Hematopoietic multipotent progenitor cell treated with erythropoietin and hydrocortisone succinate and interleukin-3 and kit ligand, for 17 days (in vitro differentiated cells): Measurements from ENCODE around the gene PAIP2.

Experiments used
- DNase-seq: peaks from one replicate; pipeline ENCODE4 v3.0.0-alpha.2; 2015; ENCODE audit warnings: low spot score

PAIP2 gene

GRCh38 chr5:139410993-139411828 is 69.6 kb downstream of the PAIP2 start:
- no peak for DNase-seq

GRCh38 chr5:139413153-139413552 is 71.5 kb downstream of the PAIP2 start:
- no peak for DNase-seq

DNA sequence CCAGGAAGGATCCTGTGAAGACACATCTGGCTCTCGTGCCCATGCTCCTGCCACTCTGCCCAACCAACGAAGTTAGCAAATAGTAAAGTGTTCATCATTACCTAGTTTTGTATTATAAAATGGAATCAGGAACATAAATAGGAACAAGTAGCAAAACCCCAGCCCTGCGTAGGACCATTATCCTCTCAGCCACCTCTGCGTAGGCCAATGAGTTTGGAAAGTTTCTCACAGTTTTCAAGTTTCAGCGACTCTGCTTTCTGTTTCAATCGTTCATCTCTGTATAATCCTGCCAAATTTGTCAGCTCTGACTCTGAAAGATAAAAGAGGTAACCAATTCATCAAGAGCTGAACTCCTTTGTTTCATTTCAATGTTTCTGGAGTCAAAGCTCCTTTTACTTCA is 72.3 kb downstream of the PAIP2 start:
- no peak for DNase-seq

DNA sequence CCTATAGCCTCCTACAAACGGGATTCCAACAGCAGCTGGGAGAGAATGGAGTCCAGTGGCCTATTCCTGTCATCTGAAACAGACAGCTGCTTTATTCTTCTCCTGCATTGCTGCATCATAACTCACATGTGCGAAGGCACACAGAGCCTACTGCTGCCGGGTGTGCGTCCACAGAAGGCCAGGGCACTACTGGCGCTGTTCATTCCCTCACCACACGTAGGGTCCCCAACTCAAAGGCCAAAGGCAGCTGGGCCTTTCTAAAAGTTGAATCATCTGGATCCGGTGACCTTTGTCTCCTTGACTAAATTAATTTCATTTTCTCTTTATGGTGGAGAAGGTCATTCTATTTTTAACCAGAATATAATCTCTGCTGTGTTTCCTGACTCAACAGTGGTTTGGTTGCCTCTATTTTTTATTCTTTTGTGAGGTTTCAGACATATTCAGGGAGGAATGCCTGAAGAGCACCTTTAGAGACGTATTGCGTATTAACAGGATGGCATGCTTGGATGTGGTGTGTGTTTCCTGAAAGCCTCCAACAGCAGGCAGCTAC is 73.0 kb downstream of the PAIP2 start:
- no peak for DNase-seq

- DNase-seq: no peak
Observed at GRCh38 chr5:139415221-139415861, 73.7 kb downstream of the PAIP2 start.

DNA sequence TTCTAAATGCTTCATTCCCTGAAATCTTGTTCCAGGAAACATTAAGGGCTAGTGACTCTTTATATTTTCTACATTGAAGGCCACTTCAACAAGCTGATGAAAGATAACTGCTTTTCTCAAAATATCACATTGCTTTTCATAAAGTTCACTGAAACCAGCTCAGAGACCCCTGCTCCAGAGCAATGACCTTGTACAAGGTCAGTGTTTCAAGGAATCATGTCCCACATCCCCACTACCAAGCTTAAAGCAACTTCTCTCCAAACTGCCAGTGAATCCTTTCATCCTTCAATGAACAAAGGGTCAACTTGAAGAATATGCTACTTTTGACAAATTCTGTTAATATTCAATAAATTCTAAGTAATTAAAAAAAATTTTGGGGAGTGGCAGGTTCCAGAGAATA is 74.2 kb downstream of the PAIP2 start:
- DNase-seq: no peak

DNA sequence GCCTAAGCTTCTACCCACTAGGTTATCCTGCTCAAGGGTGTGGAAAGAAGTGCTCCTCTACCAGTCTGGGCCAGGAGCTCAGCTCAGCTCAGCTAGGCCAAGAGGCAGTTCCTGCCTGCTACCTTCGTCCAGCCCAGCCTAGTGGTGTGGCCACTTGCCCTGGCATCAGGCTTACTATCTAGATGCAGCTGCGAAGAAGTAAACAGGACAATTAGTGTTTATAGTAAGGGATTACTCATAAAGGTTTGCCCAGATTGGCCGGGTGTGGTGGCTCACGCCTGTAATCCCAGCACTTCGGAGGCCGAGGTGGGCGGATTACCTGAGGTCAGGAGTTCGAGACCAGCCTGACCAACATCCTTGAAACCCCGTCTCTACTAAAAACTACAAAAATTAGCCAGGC is 75.0 kb downstream of the PAIP2 start:
- no peak for DNase-seq

- DNase-seq: no peak
Observed at GRCh38 chr5:139417214-139417613, 75.6 kb downstream of the PAIP2 start.

DNA sequence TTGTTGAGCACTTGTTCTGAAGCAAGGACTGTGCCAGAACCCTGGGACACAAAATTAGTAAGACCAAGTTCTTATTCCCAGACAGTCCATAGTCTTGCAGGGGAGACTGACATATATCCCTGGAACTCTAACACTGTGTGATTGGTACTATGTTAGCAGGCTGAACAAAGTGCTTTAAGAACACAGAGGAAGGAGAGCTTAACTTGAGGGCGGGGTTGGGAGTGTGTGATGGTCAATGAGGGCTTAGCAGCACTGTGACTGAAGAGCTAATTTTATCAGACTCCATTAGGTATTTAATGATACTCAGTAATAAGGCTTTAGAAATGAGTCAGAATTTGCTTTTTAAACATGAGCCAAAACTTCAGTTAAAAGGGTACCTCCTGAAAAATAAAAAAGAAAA is 77.1 kb downstream of the PAIP2 start:
- no peak for DNase-seq
